Mucosa of descending colon (tissue), 3 donors: Measurements from ENCODE around the gene TPD52L1. TPM values are rescaled to one million over a fixed set of nuclear protein-coding genes. Genes with fewer than 3 reads are reported as not detected.

Experiments used
- ATAC-seq: fragments of 200-7000 bp; cut with Tn5 transposase; one replicate; pipeline ENCODE4 v1.9.1; 2020; ENCODE audit warnings: mild to moderate bottlenecking, moderate library complexity
- DNase-seq, 3 donors: peaks; one replicate each; pipeline ENCODE4 v3.0.0-alpha.2; 2020
- H3K36me3 ChIP-seq: fragments of 200-600 bp; one replicate; pipeline ENCODE4 v1.8.0; 2021; ENCODE audit warnings: low read depth, mild to moderate bottlenecking
- H3K4me1 ChIP-seq: fragments of 200-600 bp; one replicate; pipeline ENCODE4 v1.8.0; 2021; ENCODE audit warnings: low read depth, mild to moderate bottlenecking
- H3K4me3 ChIP-seq: fragments of 200-600 bp; one replicate; pipeline ENCODE4 v1.8.0; 2021; ENCODE audit warnings: mild to moderate bottlenecking
- H3K9me3 ChIP-seq: fragments of 200-600 bp; one replicate; pipeline ENCODE4 v1.8.0; 2021; ENCODE audit warnings: mild to moderate bottlenecking
- intact Hi-C, 2 donors: fragments of 100-400 bp; cut with DNase I in 1 of 2; cut with micrococcal nuclease in 1 of 2; formaldehyde crosslinking; loops; one replicate each; pipeline versions ENCODE4 v1.11.0 to v1.11.1; 2022; cut with DNase I, micrococcal nuclease
- total RNA-seq, 3 donors: library from RNA; stranded (reverse); fragmentation: NEBNext Ultra II Directional in 2 of 3; extraction: Animal tissue kit (Norgen Biotek cat#: 25700) in 2 of 3; gene quantifications; one replicate each; pipeline versions ENCODE4 v1.2.1 to v1.2.4, GENCODE V29; 2021 to 2023
- TF ChIP-seq, protein P1 (sequence below): fragments of 200-600 bp; IDR thresholded peaks from one replicate; pipeline ENCODE4 v1.8.0; 2022; ENCODE audit warnings: antibody characterized with exemption, mild to moderate bottlenecking
- donor health status: DM: no; HTN: no; CAD: no; lungs with moderate emphysema.
- donor health status: DM: no; HTN: no; CAD: no.
- donor health status: DM: no; HTN: yes; CAD: no.

The TPD52L1 gene
- total RNA-seq, 3 donors from 2014 or later, result 12.1 to 23.9 (median 22.0) TPM

DNA sequence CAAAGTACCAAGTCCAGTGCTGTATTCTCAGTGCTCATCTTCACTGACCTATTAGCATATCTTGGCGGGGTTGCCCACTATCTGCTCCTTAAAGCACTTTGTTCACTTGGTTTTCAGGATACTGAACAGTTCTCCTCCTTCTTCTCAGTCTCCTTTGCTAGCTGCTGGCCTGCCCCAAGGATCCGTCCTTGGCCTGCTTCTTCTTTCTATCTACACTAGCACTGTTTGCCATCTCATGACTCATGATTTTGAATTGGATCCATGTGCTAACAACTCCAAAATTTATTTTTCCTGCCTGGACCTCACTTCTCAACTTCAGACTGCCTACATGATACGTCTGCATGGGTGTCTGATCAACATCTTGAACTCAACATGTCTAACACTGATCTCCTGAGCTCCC is 15.5 kb downstream of the TPD52L1 start:
- intact Hi-C loops, result no loop called here
- no peak for ATAC-seq

DNA sequence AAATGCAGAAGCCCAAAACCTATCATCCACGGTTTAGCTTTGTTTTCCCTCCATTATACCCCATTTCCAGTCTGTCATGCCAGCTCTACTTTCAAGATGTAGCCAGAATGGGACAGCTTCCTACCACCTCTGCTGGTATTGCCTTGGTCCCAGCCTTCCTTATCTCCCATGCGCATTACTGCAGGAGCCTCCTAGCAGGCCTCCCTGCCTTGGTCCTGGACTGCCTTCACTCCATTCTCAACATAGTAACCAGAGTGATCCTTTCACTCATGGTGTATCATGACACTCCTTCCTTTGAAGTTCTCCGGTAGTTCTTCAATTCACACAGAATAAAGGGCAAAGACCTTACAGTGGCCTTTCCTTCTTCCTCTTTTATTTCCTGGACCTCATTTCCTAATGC is 15.9 kb downstream of the TPD52L1 start:
- DNase-seq, result no peak
- intact Hi-C loops, result no loop called here
- H3K9me3 ChIP-seq, result no peaks in the 10 kb centered on the region
- no peaks in the 10 kb centered on the region for H3K4me1 ChIP-seq
- TF ChIP-seq, protein P1, sequence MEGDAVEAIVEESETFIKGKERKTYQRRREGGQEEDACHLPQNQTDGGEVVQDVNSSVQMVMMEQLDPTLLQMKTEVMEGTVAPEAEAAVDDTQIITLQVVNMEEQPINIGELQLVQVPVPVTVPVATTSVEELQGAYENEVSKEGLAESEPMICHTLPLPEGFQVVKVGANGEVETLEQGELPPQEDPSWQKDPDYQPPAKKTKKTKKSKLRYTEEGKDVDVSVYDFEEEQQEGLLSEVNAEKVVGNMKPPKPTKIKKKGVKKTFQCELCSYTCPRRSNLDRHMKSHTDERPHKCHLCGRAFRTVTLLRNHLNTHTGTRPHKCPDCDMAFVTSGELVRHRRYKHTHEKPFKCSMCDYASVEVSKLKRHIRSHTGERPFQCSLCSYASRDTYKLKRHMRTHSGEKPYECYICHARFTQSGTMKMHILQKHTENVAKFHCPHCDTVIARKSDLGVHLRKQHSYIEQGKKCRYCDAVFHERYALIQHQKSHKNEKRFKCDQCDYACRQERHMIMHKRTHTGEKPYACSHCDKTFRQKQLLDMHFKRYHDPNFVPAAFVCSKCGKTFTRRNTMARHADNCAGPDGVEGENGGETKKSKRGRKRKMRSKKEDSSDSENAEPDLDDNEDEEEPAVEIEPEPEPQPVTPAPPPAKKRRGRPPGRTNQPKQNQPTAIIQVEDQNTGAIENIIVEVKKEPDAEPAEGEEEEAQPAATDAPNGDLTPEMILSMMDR, result no peak
- H3K4me3 ChIP-seq, result no peak overlapping the region
- H3K36me3 ChIP-seq, result no peaks in the 10 kb centered on the region
- ATAC-seq, result no peak

More for the DNA sequence above, 15.5 kb downstream of the TPD52L1 start:
- no peaks in the 10 kb centered on the region for H3K9me3 ChIP-seq
- DNase-seq, result peak in 1 of 3 donors; percentile 9
- no peaks in the 10 kb centered on the region for H3K36me3 ChIP-seq
- H3K4me3 ChIP-seq, result no peak overlapping the region
- H3K4me1 ChIP-seq, result no peaks in the 10 kb centered on the region
- TF ChIP-seq, protein P1, result no peak

DNA sequence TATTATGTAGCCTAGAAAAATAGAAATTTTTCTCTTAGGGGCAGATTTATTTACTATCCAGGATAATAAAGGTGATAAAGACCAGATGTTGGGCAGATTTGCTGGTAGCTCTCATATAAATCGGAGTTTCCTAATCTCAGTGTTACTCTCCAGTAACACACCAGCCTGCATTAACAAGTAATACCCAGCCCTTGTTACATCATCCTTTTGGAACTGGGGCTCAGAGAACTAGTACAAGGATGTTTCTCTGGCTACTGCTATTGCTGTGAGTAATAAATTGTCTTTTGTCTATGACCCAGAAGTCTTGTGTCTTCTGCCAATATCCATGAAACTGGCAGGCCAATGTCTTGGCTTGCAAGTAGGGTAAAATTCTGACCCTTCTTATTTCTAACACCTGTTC is 16.8 kb downstream of the TPD52L1 start:
- DNase-seq (no peak), ATAC-seq (no peak)
- no peaks in the 10 kb centered on the region for H3K4me1 ChIP-seq
- intact Hi-C loops, result no loop called here
- H3K36me3 ChIP-seq, result no peaks in the 10 kb centered on the region
- H3K9me3 ChIP-seq, result no peaks in the 10 kb centered on the region
- TF ChIP-seq, protein P1, result no peak
- H3K4me3 ChIP-seq, result no peak overlapping the region

DNA sequence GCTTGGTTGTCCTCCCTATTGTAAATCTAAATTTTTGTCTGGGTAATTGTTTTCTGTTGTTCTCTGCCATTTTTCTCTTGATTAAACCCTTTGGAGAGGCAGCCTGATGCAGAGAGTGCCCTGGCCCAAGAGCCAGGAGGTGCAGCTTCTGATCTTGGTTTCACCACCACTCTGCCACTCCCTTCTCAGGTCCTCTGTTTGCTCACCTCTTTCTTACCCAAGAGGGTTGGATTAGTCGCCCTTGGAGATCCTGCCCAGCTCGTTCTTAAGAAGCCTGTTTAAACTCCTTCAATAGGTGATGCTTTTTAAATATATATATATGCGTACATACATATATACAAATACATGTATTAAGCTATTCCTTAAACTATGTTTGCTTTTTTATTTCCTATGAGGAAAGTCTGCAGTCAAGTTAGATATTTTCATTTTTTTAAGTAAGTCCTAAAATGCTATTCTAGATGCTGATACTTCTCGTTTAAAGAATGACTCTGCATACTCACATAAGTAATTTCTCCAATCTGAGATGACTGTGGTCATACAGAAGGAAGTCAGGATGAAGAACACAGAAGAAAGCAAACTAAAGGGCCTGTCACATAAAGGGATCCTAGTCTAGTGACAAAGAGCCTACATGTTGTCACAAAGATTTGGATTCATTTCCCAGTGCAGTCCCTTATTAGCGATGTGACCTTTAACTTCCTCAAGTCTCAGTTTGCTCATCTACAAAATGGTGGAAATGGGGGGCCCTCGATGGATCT is 19.9 kb downstream of the TPD52L1 start:
- DNase-seq (no peak), ATAC-seq (no peak)
- Histone ChIP-seq H3K4me3 (no peak overlapping the region), H3K36me3 (no peaks in the 10 kb centered on the region), H3K9me3 (no peaks in the 10 kb centered on the region), H3K4me1 (no peaks in the 10 kb centered on the region)
- intact Hi-C loops, result no loop called here
- TF ChIP-seq, protein P1, result no peak

DNA sequence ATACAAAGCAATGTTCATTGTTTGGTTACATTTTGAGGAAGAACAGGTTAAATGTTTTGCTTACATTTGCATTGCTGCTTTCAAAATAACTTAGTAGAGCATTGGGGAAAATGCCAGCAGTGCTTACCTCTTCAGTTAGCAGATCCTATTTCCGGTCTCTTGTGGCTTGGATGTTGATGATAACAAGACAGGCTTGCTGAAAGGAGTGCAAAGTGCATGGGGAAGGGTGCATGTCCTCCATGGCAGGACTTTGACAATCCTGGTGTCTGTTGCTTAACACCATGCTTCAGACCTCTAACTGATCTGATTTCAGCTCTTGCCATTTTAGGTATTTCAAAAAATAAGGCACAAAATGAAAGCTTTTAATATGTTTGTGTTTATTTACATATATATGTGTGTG is 21.1 kb downstream of the TPD52L1 start:
- H3K4me3 ChIP-seq, result no peak overlapping the region
- no peaks in the 10 kb centered on the region for H3K36me3 ChIP-seq
- H3K4me1 ChIP-seq, result no peaks in the 10 kb centered on the region
- no peak for ATAC-seq
- no peaks in the 10 kb centered on the region for H3K9me3 ChIP-seq
- intact Hi-C loops, result no loop called here
- TF ChIP-seq, protein P1, result no peak
- DNase-seq, result no peak
